HepG2 (cell line): Measurements from ENCODE around the gene ZNF597.

Experiments used
- AHDC1 ChIP-seq: sonication (generic); formaldehyde crosslinking; IDR thresholded peaks from 2 replicates; pipeline ENCODE4 v1.5.1; 2020; ENCODE audit warnings: mild to moderate bottlenecking, missing genetic modification reagents, borderline replicate concordance
- CTCF ChIP-seq: sonication (generic); formaldehyde crosslinking; IDR thresholded peaks from 2 replicates; pipeline ENCODE4 v1.5.0; 2020; ENCODE audit warnings: mild to moderate bottlenecking, missing genetic modification reagents, moderate library complexity
- GABPA ChIP-seq, 2 experiments: IDR thresholded peaks; 2 replicates each; pipeline ENCODE4 v1.6.1; 2011 to 2016; ENCODE audit warnings: low read depth in 2 of 2, low read length in 1 of 2, missing biosample characterization in 1 of 2, missing genetic modification characterization in 1 of 2
- NFYB ChIP-seq: sonication (generic); formaldehyde crosslinking; IDR thresholded peaks from 2 replicates; pipeline ENCODE4 v1.4.0; 2020; ENCODE audit warnings: missing genetic modification reagents
- RBM22 ChIP-seq: fragments of 200-400 bp; formaldehyde crosslinking; optimal IDR thresholded peaks from 2 replicates; pipeline ENCODE3; 2017; ENCODE audit warnings: mild to moderate bottlenecking, low read length, moderate library complexity
- SMC3 ChIP-seq: IDR thresholded peaks from 2 replicates; pipeline ENCODE4 v1.6.1; 2011; ENCODE audit warnings: low read length, improper control_type of control experiment
- TAF1 ChIP-seq: sonication (generic); formaldehyde crosslinking; IDR thresholded peaks from 2 replicates; pipeline ENCODE4 v1.4.0; 2020; ENCODE audit warnings: missing genetic modification reagents
- ZNF644 ChIP-seq: IDR thresholded peaks from 2 replicates; pipeline ENCODE4 v1.6.1; 2016; ENCODE audit warnings: low read depth
- TF ChIP-seq, protein P1 (sequence below): sonication (generic); formaldehyde crosslinking; IDR thresholded peaks from 2 replicates; pipeline ENCODE4 v1.4.0; 2020; ENCODE audit warnings: mild to moderate bottlenecking, missing genetic modification reagents

DNA sequence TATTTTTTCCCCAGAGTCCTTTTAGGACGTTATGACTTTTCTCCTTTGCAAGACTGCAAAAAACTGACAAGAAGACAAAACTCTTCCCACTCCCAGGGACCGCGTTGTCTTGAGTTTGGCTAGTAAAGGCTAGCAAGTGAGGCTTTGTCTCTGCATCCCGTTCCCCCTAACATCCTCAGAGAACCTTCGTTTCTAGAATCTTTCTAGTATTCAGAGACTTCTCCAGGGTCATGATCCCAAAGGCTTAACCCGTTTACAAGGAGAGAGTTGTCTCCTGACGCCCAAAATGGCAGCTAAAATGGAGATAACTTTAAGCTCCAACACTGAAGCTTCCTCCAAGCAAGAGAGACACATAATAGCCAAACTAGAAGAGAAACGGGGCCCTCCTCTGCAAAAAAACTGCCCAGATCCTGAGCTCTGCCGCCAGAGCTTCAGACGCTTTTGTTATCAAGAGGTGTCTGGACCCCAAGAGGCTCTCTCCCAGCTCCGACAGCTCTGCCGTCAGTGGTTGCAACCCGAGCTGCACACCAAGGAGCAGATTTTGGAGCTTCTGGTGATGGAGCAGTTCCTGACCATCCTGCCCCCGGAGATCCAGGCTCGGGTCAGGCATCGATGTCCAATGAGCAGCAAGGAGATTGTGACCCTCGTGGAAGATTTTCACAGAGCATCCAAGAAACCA is 41.4 kb downstream of the ZNF597 start:
- TF ChIP-seq SMC3 (no peak), ZNF644 (CRISPR knock-in tag) (no peak), GABPA (IDR thresholded peaks at IDR 0.05; ENCODE audit: low read depth, low read length) (no peak), GABPA (CRISPR knock-in tag; IDR thresholded peaks at IDR 0.05; ENCODE audit: low read depth) (no peak), CTCF (CRISPR knock-in tag) (no peak), NFYB (CRISPR knock-in tag) (no peak), RBM22 (no peak), AHDC1 (CRISPR knock-in tag) (no peak), TAF1 (CRISPR knock-in tag) (no peak)
- TF ChIP-seq, protein P1, sequence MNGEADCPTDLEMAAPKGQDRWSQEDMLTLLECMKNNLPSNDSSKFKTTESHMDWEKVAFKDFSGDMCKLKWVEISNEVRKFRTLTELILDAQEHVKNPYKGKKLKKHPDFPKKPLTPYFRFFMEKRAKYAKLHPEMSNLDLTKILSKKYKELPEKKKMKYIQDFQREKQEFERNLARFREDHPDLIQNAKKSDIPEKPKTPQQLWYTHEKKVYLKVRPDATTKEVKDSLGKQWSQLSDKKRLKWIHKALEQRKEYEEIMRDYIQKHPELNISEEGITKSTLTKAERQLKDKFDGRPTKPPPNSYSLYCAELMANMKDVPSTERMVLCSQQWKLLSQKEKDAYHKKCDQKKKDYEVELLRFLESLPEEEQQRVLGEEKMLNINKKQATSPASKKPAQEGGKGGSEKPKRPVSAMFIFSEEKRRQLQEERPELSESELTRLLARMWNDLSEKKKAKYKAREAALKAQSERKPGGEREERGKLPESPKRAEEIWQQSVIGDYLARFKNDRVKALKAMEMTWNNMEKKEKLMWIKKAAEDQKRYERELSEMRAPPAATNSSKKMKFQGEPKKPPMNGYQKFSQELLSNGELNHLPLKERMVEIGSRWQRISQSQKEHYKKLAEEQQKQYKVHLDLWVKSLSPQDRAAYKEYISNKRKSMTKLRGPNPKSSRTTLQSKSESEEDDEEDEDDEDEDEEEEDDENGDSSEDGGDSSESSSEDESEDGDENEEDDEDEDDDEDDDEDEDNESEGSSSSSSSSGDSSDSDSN (CRISPR knock-in tag) = no peak
